Endothelial cell of umbilical vein (primary cell): ENCODE measurements around the gene CDKL2. TPM values are rescaled to one million over a fixed set of nuclear protein-coding genes. Genes with fewer than 3 reads are reported as not detected.

Source experiments
- BruUV-seq: library from RNA; stranded (reverse); fragments of 400-500 nt; replicated peaks from 2 replicates; lab custom pipeline; 2021; lab: Mats Ljungman, UMichigan
- CTCF ChIA-PET: fragments of 300-600, 350-600 bp; sonication (Branson Sonifier 250); formaldehyde crosslinking; loops from one replicate; lab custom pipeline; 2021; ENCODE audit warnings: antibody characterized with exemption, inconsistent platforms; lab: Charles Lee
- POLR2A ChIA-PET: fragments of 300-600, 350-600 bp; sonication (Branson Sonifier 250); formaldehyde crosslinking; loops from one replicate; lab custom pipeline; 2021; ENCODE audit warnings: antibody characterized with exemption, inconsistent platforms; lab: Charles Lee
- DNase-seq: peaks from one replicate; pipeline ENCODE4 v3.0.0-alpha.2; 2011; ENCODE audit warnings: low read depth, low spot score
- FAIRE-seq: peaks from 2 replicates; lab custom pipeline; 2011; peaks lifted over from hg19 to GRCh38; lab: Jason Lieb, UNC
- H2AFZ ChIP-seq: 2 replicates; pipeline ENCODE4 v1.6.0; 2012; ENCODE audit warnings: low read depth, low read length, control low read depth, inconsistent platforms
- H3K27ac ChIP-seq: 2 replicates; pipeline ENCODE4 v1.5.1; 2011; ENCODE audit warnings: low read depth, mild to moderate bottlenecking, control low read depth, low read length, moderate library complexity; ENCODE audit not compliant: insufficient read depth
- H3K27me3 ChIP-seq, 2 experiments: 2 replicates each; pipeline versions ENCODE4 v1.6.0 to v1.6.1; 2011; ENCODE audit warnings: low read length in 2 of 2, mixed read lengths in 1 of 2; ENCODE audit not compliant: control insufficient read depth in 2 of 2, insufficient read depth in 2 of 2
- H3K36me3 ChIP-seq, 2 experiments: 2 replicates in 1 of 2; 3 replicates in 1 of 2; pipeline ENCODE4 v1.5.1; 2011; ENCODE audit warnings: low read length in 2 of 2, mild to moderate bottlenecking in 1 of 2, moderate library complexity in 1 of 2; ENCODE audit not compliant: control insufficient read depth in 2 of 2, insufficient read depth in 2 of 2; ENCODE audit errors: extremely low read depth in 1 of 2
- H3K4me1 ChIP-seq: 3 replicates; pipeline ENCODE4 v1.5.1; 2011; ENCODE audit warnings: mild to moderate bottlenecking, low read length; ENCODE audit not compliant: control insufficient read depth, insufficient read depth; ENCODE audit errors: extremely low read depth
- H3K4me2 ChIP-seq: 2 replicates; pipeline ENCODE4 v1.6.1; 2011; ENCODE audit warnings: low read length, control low read depth, mixed read lengths; ENCODE audit not compliant: insufficient read depth
- H3K4me3 ChIP-seq, 3 experiments: fragments of 200-600 bp in 1 of 3; sonication (generic), shearing (Covaris generic) in 1 of 3; replicated peaks in 1 of 3; 2 replicates each; pipeline ENCODE4 v1.5.1; 2011 to 2016; ENCODE audit warnings: control low read depth in 3 of 3, low read length in 3 of 3, mild to moderate bottlenecking in 2 of 3, inconsistent platforms in 1 of 3, low read depth in 1 of 3, moderate library complexity in 1 of 3; ENCODE audit not compliant: insufficient read depth in 1 of 3
- H3K79me2 ChIP-seq: 2 replicates; pipeline ENCODE4 v1.6.0; 2012; ENCODE audit warnings: low read length, inconsistent platforms; ENCODE audit not compliant: control insufficient read depth, insufficient read depth
- H3K9ac ChIP-seq: replicated peaks from 2 replicates; pipeline ENCODE3; 2011; ENCODE audit warnings: low read length, control low read depth; ENCODE audit not compliant: insufficient read depth; ENCODE audit errors: extremely low read depth
- H3K9me1 ChIP-seq: replicated peaks from 3 replicates; pipeline ENCODE4 v1.6.0; 2011; ENCODE audit warnings: mild to moderate bottlenecking, low read length; ENCODE audit not compliant: control insufficient read depth, insufficient read depth; ENCODE audit errors: extremely low read depth
- H3K9me3 ChIP-seq: replicated peaks from 2 replicates; pipeline ENCODE4 v1.5.1; 2012; ENCODE audit warnings: low read length, inconsistent platforms; ENCODE audit not compliant: control insufficient read depth, insufficient read depth
- H4K20me1 ChIP-seq: replicated peaks from 2 replicates; pipeline ENCODE3; 2011; ENCODE audit warnings: mild to moderate bottlenecking, low read length; ENCODE audit not compliant: control insufficient read depth, insufficient read depth; ENCODE audit errors: extremely low read depth
- EZH2 ChIP-seq: IDR thresholded peaks from 2 replicates; pipeline ENCODE4 v1.6.1; 2012; ENCODE audit warnings: borderline replicate concordance, low read depth, mild to moderate bottlenecking, moderate library complexity, low read length, inconsistent platforms; ENCODE audit not compliant: severe bottlenecking
- FOS ChIP-seq: IDR thresholded peaks from 2 replicates; pipeline ENCODE4 v1.6.1; 2011; ENCODE audit warnings: mild to moderate bottlenecking, low read length, moderate library complexity, borderline replicate concordance; ENCODE audit not compliant: insufficient read depth
- GATA2 ChIP-seq: IDR thresholded peaks from 2 replicates; pipeline ENCODE4 v1.7.0; 2011; ENCODE audit warnings: low read depth, mild to moderate bottlenecking, moderate library complexity, mixed read lengths, low read length; ENCODE audit not compliant: insufficient read length, insufficient read depth
- JUN ChIP-seq: IDR thresholded peaks from 2 replicates; pipeline ENCODE4 v1.6.1; 2011; ENCODE audit warnings: borderline replicate concordance, low read depth; ENCODE audit not compliant: insufficient read length, insufficient read depth
- MYC ChIP-seq: IDR thresholded peaks from one replicate; pipeline ENCODE4 v1.6.1; 2011; ENCODE audit warnings: mild to moderate bottlenecking, low read depth, low read length
- POLR2A ChIP-seq: IDR thresholded peaks from 2 replicates; pipeline ENCODE4 v1.6.1; 2012; ENCODE audit warnings: low read depth, mild to moderate bottlenecking, control low read depth, low read length
- POLR2AphosphoS5 ChIP-seq: IDR thresholded peaks from 2 replicates; pipeline ENCODE4 v1.6.1; 2012; ENCODE audit warnings: low read depth, mild to moderate bottlenecking, control low read depth, low read length, moderate library complexity; ENCODE audit not compliant: insufficient read depth
- dilution Hi-C: fragments of 300-500 bp; cut with MboI; formaldehyde crosslinking; loops from one replicate; pipeline ENCODE4 v1.15.0; 2019; ENCODE audit warnings: low sequenced_read_pairs; ENCODE audit not compliant: extremely low pct_ligation_motif_present
- intact Hi-C: fragments of 100-400 bp; cut with micrococcal nuclease; formaldehyde crosslinking; loops from one replicate; pipeline ENCODE4 v1.10.0; 2022
- polyA plus RNA-seq, 4 experiments: library from polyadenylated mRNA; depleted of rRNA in 3 of 4; stranded (reverse) in 3 of 4; unstranded in 1 of 4; fragments of >200 nt; gene quantifications; 2 replicates each; pipeline versions ENCODE4 v1.2.1 to v1.2.3, GENCODE V29; 2011 to 2012; ENCODE audit warnings: missing spikeins in 1 of 4
- total RNA-seq: library from RNA; stranded (reverse); gene quantifications from 2 replicates; pipeline ENCODE4 v1.2.3, GENCODE V29; 2021
- TF ChIP-seq, protein P1 (sequence below), 2 donors: IDR thresholded peaks; 1 replicate in 1 of 2; 2 replicates in 1 of 2; pipeline ENCODE4 v1.5.1; 2011; ENCODE audit warnings: low read length in 2 of 2, mild to moderate bottlenecking in 2 of 2, moderate library complexity in 2 of 2, control low read depth in 1 of 2, inconsistent platforms in 1 of 2, low read depth in 1 of 2; ENCODE audit not compliant: insufficient read depth in 1 of 2; ENCODE audit errors: extremely low read depth in 1 of 2
- TF ChIP-seq, protein P2 (sequence below): IDR thresholded peaks from 2 replicates; pipeline ENCODE4 v1.6.1; 2011; ENCODE audit not compliant: insufficient read depth, insufficient read length

Gene CDKL2
- total and polyA plus RNA-seq, 2 donors (not counting 3 experiments of a cell fraction or from before 2014, with no cell fraction given) = 0.23 to 0.55 TPM

DNA sequence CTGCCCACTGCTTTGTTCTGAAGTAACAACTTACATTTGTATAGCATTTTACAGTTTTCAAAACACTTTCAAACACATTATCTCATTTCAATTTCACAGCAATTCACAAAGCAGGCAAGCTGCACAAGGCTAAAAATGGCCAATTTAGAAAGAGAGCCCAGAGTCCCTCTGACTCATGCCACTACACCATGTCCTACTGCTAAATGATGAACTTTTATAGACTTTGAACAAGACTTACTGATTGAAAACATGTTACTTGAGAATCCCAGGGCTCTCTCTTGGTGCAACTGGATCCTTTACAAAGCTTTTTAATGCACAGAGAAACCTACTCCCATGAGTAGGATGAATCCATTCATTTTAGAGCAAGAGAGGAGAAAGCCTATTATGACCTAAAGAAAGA lies 48.6 kb upstream of the CDKL2 start:
- no peak overlapping the region for H3K9ac ChIP-seq
- no peak for TF ChIP-seq POLR2A
- TF ChIP-seq FOS = no peak
- TF ChIP-seq POLR2AphosphoS5 = no peak
- TF ChIP-seq MYC = no peak
- no peak for TF ChIP-seq EZH2
- TF ChIP-seq GATA2 = no peak
- TF ChIP-seq, protein P1, sequence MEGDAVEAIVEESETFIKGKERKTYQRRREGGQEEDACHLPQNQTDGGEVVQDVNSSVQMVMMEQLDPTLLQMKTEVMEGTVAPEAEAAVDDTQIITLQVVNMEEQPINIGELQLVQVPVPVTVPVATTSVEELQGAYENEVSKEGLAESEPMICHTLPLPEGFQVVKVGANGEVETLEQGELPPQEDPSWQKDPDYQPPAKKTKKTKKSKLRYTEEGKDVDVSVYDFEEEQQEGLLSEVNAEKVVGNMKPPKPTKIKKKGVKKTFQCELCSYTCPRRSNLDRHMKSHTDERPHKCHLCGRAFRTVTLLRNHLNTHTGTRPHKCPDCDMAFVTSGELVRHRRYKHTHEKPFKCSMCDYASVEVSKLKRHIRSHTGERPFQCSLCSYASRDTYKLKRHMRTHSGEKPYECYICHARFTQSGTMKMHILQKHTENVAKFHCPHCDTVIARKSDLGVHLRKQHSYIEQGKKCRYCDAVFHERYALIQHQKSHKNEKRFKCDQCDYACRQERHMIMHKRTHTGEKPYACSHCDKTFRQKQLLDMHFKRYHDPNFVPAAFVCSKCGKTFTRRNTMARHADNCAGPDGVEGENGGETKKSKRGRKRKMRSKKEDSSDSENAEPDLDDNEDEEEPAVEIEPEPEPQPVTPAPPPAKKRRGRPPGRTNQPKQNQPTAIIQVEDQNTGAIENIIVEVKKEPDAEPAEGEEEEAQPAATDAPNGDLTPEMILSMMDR (IDR thresholded peaks at IDR 0.05; ENCODE audit: extremely low read depth in 1 of 2, insufficient read depth in 1 of 2, low read depth in 1 of 2, low read length in 2 of 2) = no peak
- TF ChIP-seq, protein P2, sequence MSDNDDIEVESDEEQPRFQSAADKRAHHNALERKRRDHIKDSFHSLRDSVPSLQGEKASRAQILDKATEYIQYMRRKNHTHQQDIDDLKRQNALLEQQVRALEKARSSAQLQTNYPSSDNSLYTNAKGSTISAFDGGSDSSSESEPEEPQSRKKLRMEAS = no peak
- no peak for TF ChIP-seq JUN
- H3K4me2 ChIP-seq = no peak overlapping the region
- BruUV-seq = no TSS peak
- H3K9me3 ChIP-seq = no peaks in the 10 kb centered on the region
- no peak overlapping the region for H3K4me3 ChIP-seq
- H3K36me3 ChIP-seq = no peaks in the 10 kb centered on the region
- no peaks in the 10 kb centered on the region for H4K20me1 ChIP-seq
- no peaks in the 10 kb centered on the region for H3K9me1 ChIP-seq
- POLR2A ChIA-PET = no interaction called here
- FAIRE-seq (no peak), DNase-seq (no peak)
- intact Hi-C loops (no loop called here), dilution Hi-C loops (no loop called here)
- no peaks in the 10 kb centered on the region for H3K27me3 ChIP-seq
- H2AFZ ChIP-seq = no peak overlapping the region
- no peak overlapping the region for H3K27ac ChIP-seq
- CTCF ChIA-PET = interaction anchor here (1.7 kb wide), 1 partner anchor 45 kb away, joined by 4 read pairs; the partner anchor contains the start of gene USO1
- H3K79me2 ChIP-seq = no peaks in the 10 kb centered on the region
- peaks cover 5% of the 10 kb centered on the region for H3K4me1 ChIP-seq
